ENCODE results near the gene AKT2. TPM values are rescaled to one million over a fixed set of nuclear protein-coding genes. Genes with fewer than 3 reads are reported as not detected.

AKT2 gene
- total and polyA plus RNA-seq, 10 of the 15 experiments (the other 5 are each of a cell fraction or from before 2014, with no cell fraction given): 1.0 to 185 (median 71.5) TPM

DNA sequence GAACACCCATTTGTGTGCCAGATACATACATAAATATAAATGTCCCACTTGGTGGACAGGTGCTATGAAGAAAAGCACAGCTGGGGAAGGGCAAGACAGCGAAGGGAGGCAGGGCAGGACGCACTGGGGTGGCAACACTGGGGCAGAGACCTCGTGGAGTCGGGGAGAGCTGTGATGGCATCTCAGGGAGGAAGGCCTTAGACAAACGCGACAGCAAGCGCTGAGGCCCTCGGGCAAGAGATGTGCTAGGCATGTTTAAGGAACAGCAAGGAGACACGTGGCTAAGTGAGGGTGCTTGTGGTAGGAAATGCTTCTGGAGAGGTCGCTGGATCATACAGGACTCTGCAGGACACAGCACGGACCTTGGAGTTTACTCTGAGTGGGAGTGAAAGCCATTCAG, 35.4 kb downstream of the AKT2 start (continued):
- no peak for TF ChIP-seq ZBTB40 (IDR thresholded peaks at IDR 0.05; ENCODE audit: borderline replicate concordance)
- TF ChIP-seq NFIC (IDR thresholded peaks at IDR 0.05; ENCODE audit: low read depth, low read length): no peak
- TF ChIP-seq YBX1 (IDR thresholded peaks at IDR 0.05): no peak
- TF ChIP-seq PAX5 (IDR thresholded peaks at IDR 0.05; ENCODE audit: borderline replicate concordance, low read depth, low read length): no peak
- no peak for TF ChIP-seq MLLT1 (IDR thresholded peaks at IDR 0.05)
- no peak for TF ChIP-seq NRF1 (conservative IDR thresholded peaks at IDR 0.05; ENCODE audit: low read depth, low read length)
- TF ChIP-seq CHD2 (IDR thresholded peaks at IDR 0.05; ENCODE audit: borderline replicate concordance, low read depth, low read length): no peak
- TF ChIP-seq, protein P1, sequence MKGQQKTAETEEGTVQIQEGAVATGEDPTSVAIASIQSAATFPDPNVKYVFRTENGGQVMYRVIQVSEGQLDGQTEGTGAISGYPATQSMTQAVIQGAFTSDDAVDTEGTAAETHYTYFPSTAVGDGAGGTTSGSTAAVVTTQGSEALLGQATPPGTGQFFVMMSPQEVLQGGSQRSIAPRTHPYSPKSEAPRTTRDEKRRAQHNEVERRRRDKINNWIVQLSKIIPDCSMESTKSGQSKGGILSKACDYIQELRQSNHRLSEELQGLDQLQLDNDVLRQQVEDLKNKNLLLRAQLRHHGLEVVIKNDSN (IDR thresholded peaks at IDR 0.05; ENCODE audit: borderline replicate concordance, extremely low read length, insufficient read depth, low read depth, low read length): no peak

Data from GM12878 (cell line).